NCI-H1048 (cell line): Measurements from ENCODE around the gene PIMREG.

Source experiments
- DNase-seq: peaks from one replicate; lab custom pipeline; 2025; lab: John Stamatoyannopoulos, UW

Gene PIMREG

DNA sequence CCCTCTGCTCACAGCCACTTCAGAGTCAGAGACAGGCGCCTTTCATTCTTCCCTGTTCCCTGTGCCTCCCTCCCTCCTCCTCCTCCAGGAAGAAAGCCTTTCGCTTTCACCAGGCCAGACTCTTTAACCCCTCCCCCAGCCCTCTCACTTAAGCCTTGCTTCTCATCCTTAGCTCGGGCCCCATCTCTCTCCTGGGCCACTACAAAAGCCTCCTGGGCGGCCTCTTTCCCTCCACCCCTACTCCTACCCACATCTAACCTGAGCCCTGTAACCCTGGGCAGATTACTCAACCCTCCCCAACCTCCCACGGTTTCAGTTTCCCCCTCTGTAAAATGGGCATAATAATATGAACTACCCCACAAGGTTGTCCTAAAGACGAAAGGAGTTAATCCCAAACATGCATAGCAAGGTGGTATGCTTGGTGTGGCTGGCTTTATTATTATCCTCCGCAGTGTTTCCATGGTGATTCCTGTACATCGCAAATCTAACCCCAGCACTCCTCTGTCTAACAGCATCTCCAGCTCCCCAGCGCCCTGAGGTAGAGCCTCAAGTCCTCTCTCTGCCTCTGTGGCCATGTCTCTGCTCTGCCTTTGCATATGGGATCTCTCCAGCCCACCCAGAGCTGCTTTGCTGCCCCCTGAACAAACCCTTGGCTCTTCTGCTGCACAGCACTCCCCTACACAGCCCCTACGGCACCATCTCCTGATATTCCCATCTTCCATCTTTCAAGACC is 17.7 kb downstream of the PIMREG start:
- DNase-seq: no peak

DNA sequence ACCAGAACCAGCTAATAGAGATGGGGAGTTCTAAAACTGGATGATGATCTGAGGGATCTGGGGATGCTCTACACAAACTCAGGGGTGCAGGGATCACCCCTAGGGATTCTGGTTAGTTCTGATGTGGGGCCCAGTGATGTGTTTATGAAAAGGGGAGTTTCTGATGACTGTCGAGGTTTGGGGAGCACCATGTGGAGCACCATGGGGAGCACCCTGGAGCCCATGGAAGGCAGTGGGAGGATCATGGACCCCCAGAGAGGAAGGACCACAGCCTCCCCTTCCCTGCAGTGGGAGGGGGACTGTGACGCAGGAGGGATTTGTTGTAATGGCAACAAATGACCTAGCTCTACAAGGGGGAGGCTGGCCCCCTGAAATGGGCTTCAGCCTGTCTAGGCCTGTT is 18.4 kb downstream of the PIMREG start:
- no peak for DNase-seq

- no peak for DNase-seq
These were observed 19.6 kb downstream of the PIMREG start for GRCh38 chr17:6463616-6464445.

GRCh38 chr17:6464446-6465041 is 20.3 kb downstream of the PIMREG start:
- no peak for DNase-seq

GRCh38 chr17:6465206-6466003 is 21.1 kb downstream of the PIMREG start:
- no peak for DNase-seq

- DNase-seq: no peak
These were observed 23.3 kb downstream of the PIMREG start for GRCh38 chr17:6467567-6467966.

- no peak for DNase-seq
These were observed 24.0 kb downstream of the PIMREG start for GRCh38 chr17:6468051-6468790.

GRCh38 chr17:6470146-6470718 is 26.0 kb downstream of the PIMREG start:
- DNase-seq: no peak

DNA sequence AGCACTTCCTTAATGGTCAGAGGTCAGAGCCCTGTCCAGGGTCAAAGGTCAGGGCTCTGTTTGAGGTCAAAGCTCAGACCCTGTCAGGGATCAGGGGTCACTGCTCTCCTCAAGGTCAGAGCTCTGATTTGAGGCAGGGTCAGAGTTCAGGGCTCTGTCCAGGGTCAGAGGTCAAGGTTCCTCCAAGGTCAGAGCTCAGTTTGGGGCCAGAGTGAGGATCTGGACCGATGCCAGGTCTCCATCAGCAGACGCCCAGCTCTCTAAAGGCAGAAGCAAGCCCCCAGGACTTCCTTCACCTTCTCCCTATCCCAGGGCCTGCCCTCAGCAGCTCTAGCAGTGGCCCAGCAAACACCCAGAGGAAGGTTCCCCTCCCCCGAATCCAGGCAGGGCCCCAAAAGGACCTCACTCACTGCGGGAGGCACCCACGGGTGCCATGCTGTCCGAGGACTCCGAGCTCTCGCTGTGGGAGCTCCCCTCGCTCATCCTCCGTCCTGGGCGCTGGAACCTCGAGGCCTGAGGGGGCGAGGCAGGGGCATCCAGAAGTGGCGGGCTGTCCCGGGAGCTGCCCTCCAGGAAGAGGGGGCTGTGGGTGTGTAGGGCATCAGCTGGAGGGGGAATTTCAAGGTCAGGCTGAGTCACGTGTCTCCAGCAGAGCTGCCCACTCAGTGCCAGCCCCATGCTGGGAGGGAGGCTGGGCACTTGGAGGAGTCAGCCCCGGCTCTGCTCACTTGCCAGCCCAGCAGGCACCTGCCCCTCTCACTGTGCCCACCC is 26.7 kb downstream of the PIMREG start:
- no peak for DNase-seq

GRCh38 chr17:6471531-6472465 is 27.5 kb downstream of the PIMREG start:
- no peak for DNase-seq

GRCh38 chr17:6472517-6472916 is 28.3 kb downstream of the PIMREG start:
- DNase-seq: no peak

DNA sequence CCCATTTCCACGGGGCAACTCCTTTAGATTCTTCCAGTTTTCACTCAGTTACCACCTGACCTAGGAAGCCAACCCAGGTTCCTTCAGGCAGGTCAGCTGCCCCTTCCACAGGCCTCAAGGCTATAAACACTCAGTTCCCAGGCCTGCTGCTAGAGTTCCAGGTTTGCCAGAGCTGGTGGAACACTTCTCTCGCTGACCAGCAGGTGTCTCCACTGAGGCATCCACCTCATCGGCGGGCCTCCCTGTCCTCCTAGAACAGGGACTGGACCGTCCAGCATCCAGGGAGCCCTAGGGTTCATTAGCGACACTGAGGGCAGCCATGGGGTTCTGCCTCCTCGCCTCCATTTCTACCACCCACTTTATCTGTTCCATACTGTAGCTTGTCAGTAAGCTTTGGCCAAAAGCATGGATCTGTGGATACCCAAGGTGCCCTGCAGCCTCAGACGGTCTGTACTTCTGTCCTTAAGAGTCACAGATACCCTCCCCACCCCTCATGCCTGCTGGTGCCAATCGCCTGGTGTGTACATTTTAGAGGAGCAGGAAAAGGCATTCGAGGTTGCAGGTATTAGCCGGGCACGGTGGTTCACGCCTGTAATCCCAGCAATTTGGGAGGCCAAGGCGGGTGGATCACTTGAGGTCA is 29.0 kb downstream of the PIMREG start:
- DNase-seq: no peak

- DNase-seq: no peak
These were observed 30.1 kb downstream of the PIMREG start for GRCh38 chr17:6474376-6474775.

- no peak for DNase-seq
These were observed 30.7 kb downstream of the PIMREG start for GRCh38 chr17:6474906-6475305.

- DNase-seq: no peak
These were observed 31.2 kb downstream of the PIMREG start for GRCh38 chr17:6475411-6475810.

DNA sequence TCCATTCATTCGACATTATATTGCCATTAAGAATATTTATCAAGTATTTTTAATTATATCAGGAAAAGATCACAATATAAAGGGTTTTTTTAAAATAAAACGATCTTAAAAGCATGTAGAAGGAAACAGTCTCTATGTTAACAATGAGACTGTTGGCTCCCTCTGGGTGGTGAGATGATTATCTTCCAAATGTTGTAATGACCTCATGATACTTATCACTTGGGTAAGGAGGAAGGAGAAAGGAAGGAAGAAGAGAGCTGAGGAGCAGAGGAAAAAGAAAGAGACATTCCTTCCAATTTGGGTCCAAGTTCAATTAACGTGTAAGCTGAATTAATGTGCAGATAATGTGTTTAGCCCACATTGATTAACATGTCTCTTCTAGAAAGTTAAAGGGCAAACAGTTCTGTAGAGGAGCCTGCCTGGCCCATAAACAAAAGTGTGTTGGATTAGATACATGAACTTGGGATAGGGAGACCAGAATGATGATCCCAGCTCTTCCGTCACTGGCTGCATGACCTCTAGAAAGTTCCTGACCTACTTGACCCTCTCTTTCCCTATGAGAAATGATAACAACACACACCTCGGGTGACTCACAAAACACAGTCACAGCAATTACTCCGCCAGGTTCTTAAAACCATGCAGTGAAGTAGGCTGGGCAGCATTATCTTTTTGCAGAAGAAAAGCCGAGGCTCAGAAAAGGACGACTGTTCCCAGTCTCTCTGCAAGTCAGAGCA is 32.0 kb downstream of the PIMREG start:
- no peak for DNase-seq

- DNase-seq: no peak
These were observed 32.5 kb downstream of the PIMREG start for GRCh38 chr17:6476810-6477179.

DNA sequence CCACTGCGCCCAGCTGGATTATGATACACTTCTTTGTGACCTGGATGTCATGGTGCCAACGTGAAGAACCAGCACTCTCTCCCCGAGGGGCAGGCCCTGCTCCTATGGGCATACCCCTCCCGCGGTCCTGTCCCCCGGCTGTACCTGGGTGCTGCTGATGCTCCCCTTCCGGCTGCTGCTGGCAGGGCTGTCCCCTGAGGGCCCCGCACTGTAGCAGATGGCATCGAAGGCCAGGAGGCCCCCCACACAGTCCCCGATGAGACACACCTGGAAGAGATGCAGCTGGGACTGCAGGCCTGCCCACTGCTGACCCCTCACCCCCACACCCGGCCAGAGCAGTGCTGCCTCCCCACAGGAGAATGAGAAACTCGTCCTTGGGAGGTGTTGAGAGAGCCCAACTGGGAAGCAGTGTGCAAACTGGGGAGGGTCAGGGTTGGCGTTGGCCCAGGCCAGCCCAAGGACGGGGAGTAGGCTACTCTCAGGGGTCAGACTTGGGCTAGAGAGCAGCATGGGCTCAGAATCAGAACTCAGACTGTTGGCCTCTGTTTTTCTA is 33.7 kb downstream of the PIMREG start:
- no peak for DNase-seq
